Activated T-cell treated with anti-CD3 and anti-CD28 coated beads for 1 hour (primary cell): Measurements from ENCODE around the gene LRIT2.
A peak's percentile ranks its signal among the peaks of the same experiment; 100 is the strongest.

Experiments used
- DNase-seq: peaks from one replicate; pipeline ENCODE4 v3.0.0-alpha.2; 2020; ENCODE audit warnings: low read depth

LRIT2 gene, protein sequence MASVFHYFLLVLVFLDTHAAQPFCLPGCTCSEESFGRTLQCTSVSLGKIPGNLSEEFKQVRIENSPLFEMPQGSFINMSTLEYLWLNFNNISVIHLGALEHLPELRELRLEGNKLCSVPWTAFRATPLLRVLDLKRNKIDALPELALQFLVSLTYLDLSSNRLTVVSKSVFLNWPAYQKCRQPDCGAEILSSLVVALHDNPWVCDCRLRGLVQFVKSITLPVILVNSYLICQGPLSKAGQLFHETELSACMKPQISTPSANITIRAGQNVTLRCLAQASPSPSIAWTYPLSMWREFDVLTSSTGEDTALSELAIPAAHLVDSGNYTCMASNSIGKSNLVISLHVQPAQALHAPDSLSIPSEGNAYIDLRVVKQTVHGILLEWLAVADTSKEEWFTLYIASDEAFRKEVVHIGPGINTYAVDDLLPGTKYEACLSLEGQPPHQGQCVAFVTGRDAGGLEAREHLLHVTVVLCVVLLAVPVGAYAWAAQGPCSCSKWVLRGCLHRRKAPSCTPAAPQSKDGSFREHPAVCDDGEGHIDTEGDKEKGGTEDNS

GRCh38 chr10:84225427-84226173 lies at the start of gene LRIT2:
TSS of gene LRIT2 (minus strand) at chr10:84225544. CDS start at chr10:84225520, 24 bp downstream.
- DNase-seq = no peak

GRCh38 chr10:84270708-84271107 lies 45.4 kb upstream of the LRIT2 start:
- no peak for DNase-seq

DNA sequence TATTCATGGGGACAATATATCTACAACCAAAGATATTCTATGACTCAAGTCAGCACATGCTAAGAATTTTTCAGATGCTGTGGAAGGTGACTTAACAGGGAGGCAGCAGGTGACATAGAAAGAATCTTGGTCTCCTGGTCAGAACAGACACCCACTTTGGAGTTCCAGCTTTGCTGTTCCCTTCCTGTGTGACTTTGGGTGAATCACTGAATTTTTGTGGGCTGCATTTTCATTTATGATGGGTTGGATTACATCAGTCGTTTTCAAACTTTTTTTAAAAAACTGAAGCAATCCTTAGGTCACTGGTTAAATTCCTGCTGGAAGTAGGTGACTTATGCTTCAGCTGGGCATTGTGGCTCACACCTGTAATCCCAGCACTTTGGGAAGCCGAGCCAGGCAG lies 44.4 kb upstream of the LRIT2 start:
- no peak for DNase-seq

GRCh38 chr10:84269162-84269561 lies 43.8 kb upstream of the LRIT2 start:
- no peak for DNase-seq

- peak; percentile 51 for DNase-seq
Measured at GRCh38 chr10:84267503-84268126, 42.3 kb upstream of the LRIT2 start.

DNA sequence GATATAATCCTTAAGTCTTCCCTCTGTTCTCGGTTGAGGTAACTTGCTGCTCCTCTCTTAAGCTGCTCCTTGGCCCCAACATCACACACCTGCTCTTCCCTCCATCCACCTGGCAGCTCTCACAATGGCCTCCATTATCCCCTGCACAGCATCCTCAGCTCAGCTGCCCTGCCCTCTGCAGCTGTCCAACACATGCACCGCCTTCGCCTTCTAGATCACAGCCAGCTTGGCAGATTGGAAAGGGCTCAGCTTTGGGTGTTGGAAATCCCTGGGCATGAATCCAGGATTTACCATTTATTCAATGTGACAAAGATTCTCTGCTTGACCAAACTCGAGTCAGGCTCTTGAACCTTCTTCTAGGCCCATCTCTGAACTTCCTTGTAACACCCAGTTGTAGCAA lies 40.1 kb upstream of the LRIT2 start:
- DNase-seq = no peak

GRCh38 chr10:84264611-84265141 lies 39.3 kb upstream of the LRIT2 start:
- peak; percentile 57 for DNase-seq

DNA sequence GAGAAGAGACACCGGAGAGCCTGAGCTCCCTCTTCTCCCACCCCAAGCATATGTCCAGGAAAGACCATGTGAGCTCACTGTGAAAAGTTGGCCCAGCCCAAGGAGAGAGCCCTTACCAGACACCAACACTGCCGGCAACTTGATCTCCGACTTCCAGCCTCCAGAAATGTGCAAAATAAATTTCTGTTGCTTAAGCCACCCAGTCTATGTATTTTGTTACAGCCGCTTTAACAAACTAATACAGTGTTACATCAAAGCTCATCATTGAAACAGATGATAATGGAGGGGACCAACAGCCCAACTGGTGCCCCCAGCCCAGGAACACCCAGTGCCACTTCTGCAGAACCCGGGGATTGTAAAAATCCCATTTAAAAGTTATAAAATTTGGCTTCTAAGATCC lies 38.4 kb upstream of the LRIT2 start:
- no peak for DNase-seq

DNA sequence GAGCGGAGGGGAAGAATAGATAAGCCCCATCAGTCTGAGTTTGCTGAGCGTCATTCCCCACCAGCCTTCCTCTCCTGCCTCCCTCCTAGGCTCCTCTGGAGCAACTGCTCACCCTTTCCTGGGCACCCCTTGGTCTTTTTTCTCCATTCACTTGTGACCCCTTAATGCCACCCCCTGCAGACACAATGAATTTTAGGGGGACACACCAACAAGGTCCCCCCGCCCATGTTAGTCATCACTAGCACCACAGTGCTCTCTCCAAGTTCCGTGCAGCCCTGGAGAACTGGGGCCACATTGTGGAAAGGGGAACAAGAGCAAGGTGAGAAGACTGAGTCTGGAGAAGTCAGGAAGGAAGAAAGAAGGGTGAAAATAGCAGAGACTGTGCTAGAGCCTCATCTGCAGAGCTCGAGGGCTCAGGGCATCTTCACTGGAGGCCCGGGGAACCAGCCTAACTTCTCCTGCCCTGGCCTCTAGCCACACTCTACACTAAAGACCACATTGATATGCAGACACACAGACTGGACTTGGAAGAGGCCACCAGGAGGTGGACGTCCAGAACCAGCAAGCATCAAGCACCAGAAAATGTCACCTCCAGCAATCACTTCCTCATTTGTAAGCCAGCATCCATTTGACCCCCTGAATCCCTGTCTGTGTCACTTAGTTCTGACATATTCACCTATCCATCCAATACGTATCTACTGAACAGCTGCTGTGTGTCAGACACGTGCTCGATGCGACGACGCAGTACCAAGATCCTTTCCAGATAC lies 37.0 kb upstream of the LRIT2 start:
- DNase-seq = no peak

DNA sequence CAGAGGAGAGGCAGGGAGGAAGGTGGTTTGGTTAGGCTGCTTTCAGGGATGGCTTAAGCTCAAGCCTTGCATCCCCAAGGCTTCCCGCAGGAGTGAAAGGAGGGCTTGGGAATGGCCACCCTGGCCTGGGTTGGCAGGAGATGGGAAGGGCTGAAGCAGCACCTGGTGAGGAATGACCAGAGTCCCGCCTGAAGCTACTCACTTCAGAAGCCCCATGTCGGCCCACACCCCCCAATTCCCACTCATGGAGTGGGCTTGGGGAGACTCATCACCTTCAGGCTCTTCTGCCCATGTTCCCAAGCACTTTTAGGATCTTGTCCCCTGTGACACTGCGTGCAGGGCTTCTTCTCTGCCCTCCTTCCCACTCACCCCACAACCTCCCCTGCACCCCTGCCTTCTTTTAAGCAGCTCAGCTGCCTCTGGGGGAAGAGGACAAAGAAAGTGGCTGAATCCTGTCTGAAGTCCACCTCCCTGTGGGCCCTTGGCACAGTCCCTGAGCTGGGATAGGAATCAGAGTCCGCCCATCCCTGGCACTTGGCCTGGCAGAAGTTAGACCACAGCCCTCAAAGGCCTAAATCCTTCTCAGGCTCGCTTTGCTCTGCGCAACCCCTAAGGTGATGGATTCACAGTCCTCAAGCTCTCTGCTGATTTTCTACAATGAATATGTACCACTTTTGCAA lies 36.0 kb upstream of the LRIT2 start:
- no peak for DNase-seq

GRCh38 chr10:84258034-84258695 lies 32.8 kb upstream of the LRIT2 start:
- no peak for DNase-seq

DNA sequence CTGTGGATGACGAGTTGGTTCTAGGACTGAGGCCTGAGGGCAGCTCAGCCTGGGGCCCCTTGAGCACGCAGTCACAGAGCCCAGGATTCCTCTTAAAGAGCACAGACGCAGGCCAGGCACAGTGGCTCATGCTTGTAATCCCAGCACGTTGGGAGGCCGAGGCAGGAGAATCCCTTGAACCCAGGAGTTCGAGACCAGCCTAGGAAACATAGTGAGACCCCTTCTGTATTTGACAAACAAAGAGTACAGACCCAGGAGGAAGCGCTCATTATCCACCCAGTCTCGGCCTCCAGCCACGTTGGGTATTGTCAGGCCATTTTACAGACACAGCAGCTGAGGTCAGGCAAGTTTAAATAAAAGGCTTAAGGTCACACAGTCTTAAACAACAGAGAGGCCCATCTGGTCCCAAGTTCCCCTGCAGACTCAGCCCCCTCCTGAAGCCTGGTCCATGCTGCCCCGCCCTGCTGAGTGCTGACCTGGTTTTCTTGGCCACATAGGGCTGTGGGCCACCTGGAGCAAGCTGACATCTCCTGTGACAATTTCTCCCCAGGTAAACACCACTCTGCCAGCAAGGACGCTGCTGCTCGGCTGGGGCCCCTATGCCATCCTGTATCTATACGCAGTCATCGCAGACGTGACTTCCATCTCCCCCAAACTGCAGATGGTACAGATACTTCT lies 32.1 kb upstream of the LRIT2 start:
- DNase-seq = no peak

- DNase-seq = peak; percentile 14
Measured at GRCh38 chr10:84256510-84257342, 31.4 kb upstream of the LRIT2 start.

DNA sequence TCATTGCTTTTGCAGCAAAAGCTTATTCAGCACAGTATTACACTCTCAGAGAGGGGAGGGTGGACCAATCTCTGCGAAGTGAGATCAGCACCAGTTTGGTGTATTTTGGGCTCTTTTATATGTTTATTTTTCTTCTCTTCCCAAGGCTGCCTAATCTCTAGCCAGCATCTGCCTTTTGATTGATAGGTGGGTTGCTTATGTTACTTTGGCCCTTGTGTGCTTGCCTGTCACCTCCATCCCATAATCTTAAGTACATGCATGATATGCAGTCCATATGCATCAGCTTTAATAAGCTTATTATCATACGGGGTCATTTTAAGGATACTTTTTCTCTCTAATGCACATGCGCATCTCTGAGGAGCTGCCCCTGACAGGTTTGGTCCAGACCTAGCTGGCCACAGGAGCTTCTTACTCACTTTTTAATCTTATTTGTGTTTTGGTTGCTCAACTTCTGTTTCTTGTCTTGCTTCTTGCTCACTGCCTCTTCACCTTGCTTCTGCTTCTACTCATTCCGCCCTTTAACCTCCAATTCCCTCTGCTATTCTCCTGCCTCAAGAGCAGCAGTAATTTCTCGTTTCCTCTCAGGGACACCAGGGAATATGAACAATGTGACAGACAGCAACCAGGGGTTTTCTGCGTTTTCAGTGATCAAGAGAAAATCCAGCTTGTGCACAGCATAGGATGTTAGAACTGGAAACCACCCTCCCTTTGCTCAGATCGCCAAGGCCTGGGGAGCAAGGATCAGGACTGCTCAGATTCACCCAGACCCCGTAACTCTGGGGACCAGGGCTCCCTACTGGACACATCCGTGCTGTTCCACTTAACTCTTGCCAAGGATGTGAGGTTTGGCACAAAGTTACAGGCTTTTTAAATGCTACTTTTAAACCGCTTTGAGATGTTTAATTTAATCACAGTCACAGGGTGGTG lies 29.5 kb upstream of the LRIT2 start:
- no peak for DNase-seq

GRCh38 chr10:84248794-84249193 lies 23.4 kb upstream of the LRIT2 start:
- no peak for DNase-seq

DNA sequence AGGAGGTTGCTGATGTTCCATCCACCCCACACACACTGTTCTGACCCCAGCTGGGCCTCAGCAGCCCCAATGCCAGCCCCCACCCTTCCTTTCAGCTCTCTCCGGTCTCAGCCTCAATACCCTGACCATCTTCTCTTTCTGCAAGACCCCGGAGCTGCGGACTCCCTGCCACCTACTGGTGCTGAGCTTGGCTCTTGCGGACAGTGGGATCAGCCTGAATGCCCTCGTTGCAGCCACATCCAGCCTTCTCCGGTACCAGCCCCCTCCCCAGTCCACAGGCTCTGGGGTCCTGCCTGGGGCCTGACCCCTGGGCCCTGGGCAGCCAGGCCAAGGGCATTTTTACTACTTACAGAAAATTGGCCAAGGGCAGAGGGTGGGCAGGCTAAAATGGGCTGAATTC lies 22.2 kb upstream of the LRIT2 start:
- DNase-seq = no peak

DNA sequence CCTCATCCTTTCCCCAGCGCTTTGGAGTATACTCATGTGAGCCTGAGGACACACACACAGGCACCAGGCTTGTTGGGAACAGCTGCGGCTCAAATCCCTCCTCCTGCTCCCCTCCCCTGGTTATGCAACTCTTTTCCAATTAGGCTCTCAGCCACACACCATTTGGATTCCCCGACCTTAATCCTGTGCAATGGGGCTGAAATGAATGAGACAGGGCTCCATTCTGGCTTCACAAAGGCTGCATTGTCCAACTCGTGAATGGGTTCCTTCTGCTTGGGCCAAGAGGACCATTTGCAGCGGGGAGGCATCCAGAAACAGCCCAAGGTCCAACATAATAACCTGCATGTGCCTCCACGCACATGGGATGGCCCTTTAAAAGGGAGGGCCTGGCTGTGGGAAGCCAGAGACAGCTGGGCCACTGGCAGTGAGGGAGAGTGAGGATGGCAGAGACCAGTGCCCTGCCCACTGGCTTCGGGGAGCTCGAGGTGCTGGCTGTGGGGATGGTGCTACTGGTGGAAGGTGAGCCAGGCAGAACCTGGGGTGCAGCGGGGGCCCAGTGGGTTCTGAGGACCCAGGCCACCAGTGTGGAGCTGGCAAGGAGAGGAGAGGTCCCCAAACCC lies 19.4 kb upstream of the LRIT2 start, which contains the start of gene RGR:
RGR (plus strand) TSS at position 403 of the 620 bp plus-strand sequence; CDS start at position 441, 38 bp downstream.
- no peak for DNase-seq
